Endothelial cell (in vitro differentiated cells): ENCODE measurements around the gene TSPAN33. TPM values are rescaled to one million over a fixed set of nuclear protein-coding genes. Genes with fewer than 3 reads are reported as not detected.
A peak's percentile ranks its signal among the peaks of the same experiment; 100 is the strongest.

Experiments
- DNase-seq: peaks from one replicate; pipeline ENCODE4 v3.0.0; 2021; ENCODE audit warnings: low spot score
- H3K27ac Mint-ChIP-seq: one replicate; pipeline ENCODE4 v1.8.0; 2021; ENCODE audit warnings: mixed read lengths, inconsistent platforms; ENCODE audit not compliant: unreplicated experiment
- H3K27me3 Mint-ChIP-seq: one replicate; pipeline ENCODE4 v1.8.0; 2021; ENCODE audit warnings: mild to moderate bottlenecking, moderate library complexity, mixed read lengths, inconsistent platforms; ENCODE audit not compliant: unreplicated experiment
- H3K36me3 Mint-ChIP-seq: one replicate; pipeline ENCODE4 v1.8.0; 2021; ENCODE audit warnings: mild to moderate bottlenecking, low read depth, mixed read lengths, inconsistent platforms; ENCODE audit not compliant: unreplicated experiment
- H3K4me1 Mint-ChIP-seq: one replicate; pipeline ENCODE4 v1.8.0; 2021; ENCODE audit warnings: mild to moderate bottlenecking, mixed read lengths, inconsistent platforms; ENCODE audit not compliant: unreplicated experiment
- H3K4me3 Mint-ChIP-seq: one replicate; pipeline ENCODE4 v1.8.0; 2021; ENCODE audit warnings: mild to moderate bottlenecking, mixed read lengths, inconsistent platforms; ENCODE audit not compliant: unreplicated experiment
- H3K9me3 Mint-ChIP-seq: one replicate; pipeline ENCODE4 v1.8.0; 2021; ENCODE audit warnings: mixed read lengths, inconsistent platforms; ENCODE audit not compliant: unreplicated experiment
- CTCF ChIP-seq: fragments of 200-600 bp; sonication (generic); IDR thresholded peaks from one replicate; pipeline ENCODE4 v1.5.0; 2021; ENCODE audit warnings: antibody characterized with exemption; ENCODE audit not compliant: unreplicated experiment
- total RNA-seq: library from RNA; stranded (reverse); fragmentation: NEBNext Ultra II Directional; extraction: Animal tissue kit (Norgen Biotek cat#: 25700); gene quantifications from one replicate; pipeline ENCODE4 v1.2.1, GENCODE V29; 2021; ENCODE audit not compliant: unreplicated experiment

The TSPAN33 gene
- total RNA-seq, 1 donor from 2014 or later: 1.8 TPM

- Mint-ChIP-seq H3K36me3 (no peaks in the 10 kb centered on the region), H3K9me3 (no peaks in the 10 kb centered on the region), H3K27me3 (peaks cover 3% of the 10 kb centered on the region), H3K4me1 (no peaks in the 10 kb centered on the region), H3K27ac (no peak overlapping the region), H3K4me3 (no peak overlapping the region)
- DNase-seq: no peak
- TF ChIP-seq CTCF: no peak
These were observed 42.8 kb upstream of the TSPAN33 start for GRCh38 chr7:129101746-129102145.

GRCh38 chr7:129103561-129104324, 40.8 kb upstream of the TSPAN33 start:
- no peak for DNase-seq
- H3K36me3 Mint-ChIP-seq: no peaks in the 10 kb centered on the region
- no peak overlapping the region for H3K27ac Mint-ChIP-seq
- TF ChIP-seq CTCF: no peak
- H3K9me3 Mint-ChIP-seq: no peaks in the 10 kb centered on the region
- H3K4me3 Mint-ChIP-seq: no peak overlapping the region
- H3K27me3 Mint-ChIP-seq: peaks cover 3% of the 10 kb centered on the region
- no peaks in the 10 kb centered on the region for H3K4me1 Mint-ChIP-seq

GRCh38 chr7:129108581-129108980, 35.9 kb upstream of the TSPAN33 start:
- DNase-seq: no peak
- no peaks in the 10 kb centered on the region for H3K36me3 Mint-ChIP-seq
- H3K9me3 Mint-ChIP-seq: no peaks in the 10 kb centered on the region
- H3K27me3 Mint-ChIP-seq: peaks cover 3% of the 10 kb centered on the region
- H3K4me1 Mint-ChIP-seq: no peaks in the 10 kb centered on the region
- no peak for TF ChIP-seq CTCF
- no peak overlapping the region for H3K4me3 Mint-ChIP-seq
- no peak overlapping the region for H3K27ac Mint-ChIP-seq

GRCh38 chr7:129110258-129110981, 34.1 kb upstream of the TSPAN33 start:
- H3K4me3 Mint-ChIP-seq: no peak overlapping the region
- H3K27me3 Mint-ChIP-seq: peaks cover 3% of the 10 kb centered on the region
- DNase-seq: no peak
- peak overlapping the region; percentile 41 for H3K27ac Mint-ChIP-seq
- H3K9me3 Mint-ChIP-seq: no peaks in the 10 kb centered on the region
- no peaks in the 10 kb centered on the region for H3K36me3 Mint-ChIP-seq
- H3K4me1 Mint-ChIP-seq: no peaks in the 10 kb centered on the region
- no peak for TF ChIP-seq CTCF

GRCh38 chr7:129110982-129111376, 33.5 kb upstream of the TSPAN33 start:
- Mint-ChIP-seq H3K4me3 (no peak overlapping the region), H3K27ac (no peak overlapping the region), H3K36me3 (no peaks in the 10 kb centered on the region), H3K27me3 (peaks cover under 1% of the 10 kb centered on the region), H3K9me3 (no peaks in the 10 kb centered on the region), H3K4me1 (no peaks in the 10 kb centered on the region)
- DNase-seq: no peak
- no peak for TF ChIP-seq CTCF
